GM12891 (cell line): ENCODE results near the gene SERTAD3.

Experiments used
- PAX5 ChIP-seq: IDR thresholded peaks from 2 replicates; pipeline ENCODE4 v1.6.1; 2011; ENCODE audit warnings: low read length, moderate library complexity, mild to moderate bottlenecking; ENCODE audit not compliant: insufficient read depth, severe bottlenecking
- POLR2A ChIP-seq: IDR thresholded peaks from 2 replicates; pipeline ENCODE4 v1.6.1; 2011; ENCODE audit warnings: low read depth, low read length, control low read depth
- POLR2AphosphoS5 ChIP-seq: IDR thresholded peaks from 2 replicates; pipeline ENCODE4 v1.6.1; 2011; ENCODE audit warnings: low read depth, low read length, control low read depth
- POU2F2 ChIP-seq: IDR thresholded peaks from 2 replicates; pipeline ENCODE4 v1.6.1; 2011; ENCODE audit warnings: low read depth, mild to moderate bottlenecking, control low read depth, low read length, moderate library complexity
- SPI1 ChIP-seq: IDR thresholded peaks from 2 replicates; pipeline ENCODE4 v1.6.1; 2011; ENCODE audit warnings: low read depth, low read length, control low read depth
- TAF1 ChIP-seq: IDR thresholded peaks from 2 replicates; pipeline ENCODE4 v1.6.1; 2011; ENCODE audit warnings: low read depth, low read length, control low read depth

DNA sequence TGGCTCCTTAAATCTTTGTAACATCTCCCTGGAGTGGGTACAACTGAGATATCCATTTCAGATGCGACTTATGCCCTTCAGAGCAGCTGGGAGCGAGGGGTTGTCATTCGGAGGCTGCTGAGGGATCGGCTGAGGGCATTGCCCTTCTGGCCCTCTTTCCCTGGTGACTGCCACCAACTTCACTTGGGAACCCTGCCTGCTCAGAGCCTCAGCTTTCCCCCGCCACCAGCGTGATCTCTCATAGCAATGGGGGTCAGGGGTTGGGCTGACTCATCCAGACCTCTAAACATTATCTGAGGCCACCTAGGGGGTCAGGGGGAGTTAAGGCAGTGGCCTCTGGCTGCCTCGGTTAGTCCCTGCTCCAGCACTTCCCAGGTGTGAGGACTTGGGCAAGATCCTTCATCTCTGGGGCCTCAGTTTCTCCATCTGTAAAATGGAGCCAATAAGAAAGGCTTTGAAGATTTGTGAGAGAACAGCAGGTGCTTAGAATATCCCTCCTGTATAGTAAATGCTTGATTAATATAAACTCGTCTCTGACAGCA lies 32.1 kb downstream of the SERTAD3 start:
- TF ChIP-seq POLR2A: no peak
- TF ChIP-seq POLR2AphosphoS5: no peak
- no peak for TF ChIP-seq SPI1
- no peak for TF ChIP-seq POU2F2
- no peak for TF ChIP-seq TAF1
- no peak for TF ChIP-seq PAX5
